Activated CD8-positive, alpha-beta T cell treated with anti-CD3 and anti-CD28 coated beads, Interleukin-2, amount 10 ng/mL, durations not matched to agents 7 days and 5 days (primary cell): ENCODE data around the gene P4HA2. TPM values are rescaled to one million over a fixed set of nuclear protein-coding genes. Genes with fewer than 3 reads are reported as not detected.
A peak's percentile ranks its signal among the peaks of the same experiment; 100 is the strongest.

Experiments
- ATAC-seq: fragments of 150-1000 bp; cut with Tn5 transposase; one replicate; pipeline ENCODE4 v1.10.0; 2021; ENCODE audit warnings: moderate library complexity
- CTCF ChIA-PET: fragments of 350-600 bp; sonication (Branson Sonifier 250); formaldehyde crosslinking; loops from one replicate; lab custom pipeline; 2021; ENCODE audit warnings: antibody characterized with exemption; lab: Charles Lee
- POLR2A ChIA-PET: fragments of 350-600 bp; sonication (Branson Sonifier 250); formaldehyde crosslinking; loops from one replicate; lab custom pipeline; 2021; ENCODE audit warnings: antibody characterized with exemption; lab: Charles Lee
- DNase-seq: peaks from one replicate; pipeline ENCODE4 v3.0.0-alpha.2; 2020
- H3K27ac Mint-ChIP-seq: one replicate; pipeline ENCODE4 v1.8.0; 2021; ENCODE audit warnings: mild to moderate bottlenecking, mixed read lengths
- H3K27me3 Mint-ChIP-seq: one replicate; pipeline ENCODE4 v1.8.0; 2021; ENCODE audit warnings: low read depth, mixed read lengths
- H3K36me3 Mint-ChIP-seq: one replicate; pipeline ENCODE4 v1.8.0; 2021; ENCODE audit warnings: low read depth, mixed read lengths
- H3K4me1 Mint-ChIP-seq: one replicate; pipeline ENCODE4 v1.8.0; 2021; ENCODE audit warnings: low read depth, mixed read lengths
- H3K4me3 Mint-ChIP-seq: one replicate; pipeline ENCODE4 v1.8.0; 2021; ENCODE audit warnings: mild to moderate bottlenecking, mixed read lengths
- H3K9me3 Mint-ChIP-seq: one replicate; pipeline ENCODE4 v1.8.0; 2022; ENCODE audit warnings: mixed read lengths; ENCODE audit not compliant: insufficient read depth
- total RNA-seq, 2 experiments: library from RNA; stranded (reverse); gene quantifications; one replicate each; pipeline ENCODE4 v1.2.3, GENCODE V29; 2021

Gene P4HA2
- total RNA-seq, 2 experiments from 2014 or later: 11.4 to 13.5 TPM

GRCh38 chr5:132204371-132205135, 23.1 kb downstream of the P4HA2 start:
- Mint-ChIP-seq H3K27me3 (no peaks in the 10 kb centered on the region), H3K27ac (no peak overlapping the region), H3K9me3 (no peaks in the 10 kb centered on the region), H3K4me1 (peaks cover 7% of the 10 kb centered on the region), H3K36me3 (peaks cover 8% of the 10 kb centered on the region), H3K4me3 (no peak overlapping the region)
- DNase-seq (no peak), ATAC-seq (no peak)
- POLR2A ChIA-PET: no interaction called here
- CTCF ChIA-PET: interaction anchor here (1.0 kb wide), 1 partner anchor 14 kb away, joined by 7 read pairs; no protein-coding TSS in a partner anchor

GRCh38 chr5:132203916-132204315, 23.7 kb downstream of the P4HA2 start:
- DNase-seq (no peak), ATAC-seq (no peak)
- no peaks in the 10 kb centered on the region for H3K9me3 Mint-ChIP-seq
- H3K27ac Mint-ChIP-seq: no peak overlapping the region
- ChIA-PET POLR2A (no interaction called here), CTCF (interaction anchor here (1.0 kb wide), 1 partner anchor 14 kb away, joined by 7 read pairs; no protein-coding TSS in a partner anchor)
- H3K36me3 Mint-ChIP-seq: peaks cover 5% of the 10 kb centered on the region
- no peaks in the 10 kb centered on the region for H3K27me3 Mint-ChIP-seq
- peaks cover 3% of the 10 kb centered on the region for H3K4me1 Mint-ChIP-seq
- no peak overlapping the region for H3K4me3 Mint-ChIP-seq

GRCh38 chr5:132203464-132203818, 24.2 kb downstream of the P4HA2 start:
- ChIA-PET POLR2A (no interaction called here), CTCF (interaction anchor here (1.0 to 3.1 kb wide), 2 partner anchors 13 kb away, joined by 7 to 14 read pairs; no protein-coding TSS in a partner anchor)
- H3K27ac Mint-ChIP-seq: no peak overlapping the region
- no peak overlapping the region for H3K4me3 Mint-ChIP-seq
- DNase-seq (no peak), ATAC-seq (no peak)
- H3K9me3 Mint-ChIP-seq: no peaks in the 10 kb centered on the region
- no peaks in the 10 kb centered on the region for H3K4me1 Mint-ChIP-seq
- no peaks in the 10 kb centered on the region for H3K27me3 Mint-ChIP-seq
- peaks cover 5% of the 10 kb centered on the region for H3K36me3 Mint-ChIP-seq

GRCh38 chr5:132202711-132203463, 24.8 kb downstream of the P4HA2 start:
- H3K4me3 Mint-ChIP-seq: no peak overlapping the region
- no peaks in the 10 kb centered on the region for H3K9me3 Mint-ChIP-seq
- H3K4me1 Mint-ChIP-seq: no peaks in the 10 kb centered on the region
- no peaks in the 10 kb centered on the region for H3K27me3 Mint-ChIP-seq
- ATAC-seq: no peak
- no peak overlapping the region for H3K27ac Mint-ChIP-seq
- POLR2A ChIA-PET: no interaction called here
- CTCF ChIA-PET: interaction anchor here (1.2 to 3.1 kb wide), 2 partner anchors 12 to 23 kb away, joined by 6 to 14 read pairs; no protein-coding TSS in a partner anchor
- H3K36me3 Mint-ChIP-seq: peaks cover 8% of the 10 kb centered on the region
- DNase-seq: no peak

- H3K27me3 Mint-ChIP-seq: no peaks in the 10 kb centered on the region
- no peak for ATAC-seq
- POLR2A ChIA-PET: no interaction called here
- no peak overlapping the region for H3K4me3 Mint-ChIP-seq
- H3K4me1 Mint-ChIP-seq: no peaks in the 10 kb centered on the region
- no peak for DNase-seq
- CTCF ChIA-PET: interaction anchor here (1.8 kb wide), 1 partner anchor 9 kb away, joined by 6 read pairs; no protein-coding TSS in a partner anchor
- no peak overlapping the region for H3K27ac Mint-ChIP-seq
- H3K9me3 Mint-ChIP-seq: no peaks in the 10 kb centered on the region
- H3K36me3 Mint-ChIP-seq: peaks cover 3% of the 10 kb centered on the region
These were observed 28.5 kb downstream of the P4HA2 start for GRCh38 chr5:132199116-132199680.

GRCh38 chr5:132198571-132198970, 29.1 kb downstream of the P4HA2 start:
- ChIA-PET POLR2A (no interaction called here), CTCF (interaction anchor here (1.8 kb wide), 1 partner anchor 8 kb away, joined by 6 read pairs; no protein-coding TSS in a partner anchor)
- Mint-ChIP-seq H3K4me1 (no peaks in the 10 kb centered on the region), H3K4me3 (no peak overlapping the region), H3K36me3 (peaks cover 3% of the 10 kb centered on the region), H3K27ac (no peak overlapping the region), H3K9me3 (no peaks in the 10 kb centered on the region), H3K27me3 (no peaks in the 10 kb centered on the region)
- ATAC-seq (no peak), DNase-seq (no peak)

GRCh38 chr5:132195727-132196126, 31.9 kb downstream of the P4HA2 start:
- peak; percentile 11 for DNase-seq
- ChIA-PET POLR2A (no interaction called here), CTCF (no interaction called here)
- no peaks in the 10 kb centered on the region for H3K27me3 Mint-ChIP-seq
- no peaks in the 10 kb centered on the region for H3K9me3 Mint-ChIP-seq
- H3K27ac Mint-ChIP-seq: no peak overlapping the region
- ATAC-seq: no peak
- H3K4me3 Mint-ChIP-seq: no peak overlapping the region
- H3K4me1 Mint-ChIP-seq: no peaks in the 10 kb centered on the region
- peaks cover 3% of the 10 kb centered on the region for H3K36me3 Mint-ChIP-seq

- Mint-ChIP-seq H3K36me3 (peaks cover 1% of the 10 kb centered on the region), H3K27ac (no peak overlapping the region), H3K9me3 (no peaks in the 10 kb centered on the region), H3K4me1 (no peaks in the 10 kb centered on the region), H3K27me3 (peaks cover 9% of the 10 kb centered on the region), H3K4me3 (no peak overlapping the region)
- ChIA-PET POLR2A (no interaction called here), CTCF (interaction anchor here (2.3 kb wide), 1 partner anchor 44 kb away, joined by 9 read pairs; no protein-coding TSS in a partner anchor)
- DNase-seq (peak; percentile 12), ATAC-seq (no peak)
These were observed 34.4 kb downstream of the P4HA2 start for GRCh38 chr5:132193165-132193694.

- Mint-ChIP-seq H3K27ac (no peak overlapping the region), H3K4me1 (no peaks in the 10 kb centered on the region), H3K36me3 (no peaks in the 10 kb centered on the region), H3K9me3 (no peaks in the 10 kb centered on the region), H3K4me3 (no peak overlapping the region), H3K27me3 (peaks cover 12% of the 10 kb centered on the region)
- ChIA-PET POLR2A (no interaction called here), CTCF (interaction anchor here (0.7 to 4.7 kb wide), 20 partner anchors 9 to 311 kb away, joined by 3 to 44 read pairs (median 5); no protein-coding TSS in a partner anchor)
- DNase-seq (peak; percentile 32), ATAC-seq (peak; percentile 87)
These were observed 37.4 kb downstream of the P4HA2 start for GRCh38 chr5:132190161-132190817.

- H3K36me3 Mint-ChIP-seq: peaks cover 3% of the 10 kb centered on the region
- CTCF ChIA-PET: no interaction called here
- H3K27me3 Mint-ChIP-seq: peaks cover 11% of the 10 kb centered on the region
- DNase-seq (no peak), ATAC-seq (no peak)
- POLR2A ChIA-PET: no interaction called here
- H3K27ac Mint-ChIP-seq: no peak overlapping the region
- no peak overlapping the region for H3K4me3 Mint-ChIP-seq
- peaks cover 17% of the 10 kb centered on the region for H3K4me1 Mint-ChIP-seq
- peaks cover 5% of the 10 kb centered on the region for H3K9me3 Mint-ChIP-seq
These were observed 43.1 kb downstream of the P4HA2 start for GRCh38 chr5:132184588-132184987.

GRCh38 chr5:132183723-132184122, 43.9 kb downstream of the P4HA2 start:
- Mint-ChIP-seq H3K27ac (no peak overlapping the region), H3K9me3 (peaks cover 5% of the 10 kb centered on the region), H3K4me3 (no peak overlapping the region), H3K4me1 (peaks cover 26% of the 10 kb centered on the region), H3K36me3 (peaks cover 3% of the 10 kb centered on the region), H3K27me3 (peaks cover 7% of the 10 kb centered on the region)
- ATAC-seq: peak; percentile 39
- CTCF ChIA-PET: no interaction called here
- DNase-seq: no peak
- POLR2A ChIA-PET: no interaction called here
